ENCODE measurements around the gene TRAPPC5.

TRAPPC5 gene

GRCh38 chr19:7734220-7735203 is 53.9 kb downstream of the TRAPPC5 start:
- peak; percentile 35 for DNase-seq

- DNase-seq: no peak
Measured at GRCh38 chr19:7736148-7736547, 55.5 kb downstream of the TRAPPC5 start.

GRCh38 chr19:7737215-7737614 is 56.6 kb downstream of the TRAPPC5 start:
- no peak for DNase-seq
